ENCODE data around the gene ZCCHC8.
A peak's percentile ranks its signal among the peaks of the same experiment; 100 is the strongest.

Gene ZCCHC8

GRCh38 chr12:122528992-122529391 is 28.3 kb upstream of the ZCCHC8 start:
- no peak for TF ChIP-seq ZFX (IDR thresholded peaks at IDR 0.05; ENCODE audit: borderline replicate concordance)
- TF ChIP-seq, protein P1, sequence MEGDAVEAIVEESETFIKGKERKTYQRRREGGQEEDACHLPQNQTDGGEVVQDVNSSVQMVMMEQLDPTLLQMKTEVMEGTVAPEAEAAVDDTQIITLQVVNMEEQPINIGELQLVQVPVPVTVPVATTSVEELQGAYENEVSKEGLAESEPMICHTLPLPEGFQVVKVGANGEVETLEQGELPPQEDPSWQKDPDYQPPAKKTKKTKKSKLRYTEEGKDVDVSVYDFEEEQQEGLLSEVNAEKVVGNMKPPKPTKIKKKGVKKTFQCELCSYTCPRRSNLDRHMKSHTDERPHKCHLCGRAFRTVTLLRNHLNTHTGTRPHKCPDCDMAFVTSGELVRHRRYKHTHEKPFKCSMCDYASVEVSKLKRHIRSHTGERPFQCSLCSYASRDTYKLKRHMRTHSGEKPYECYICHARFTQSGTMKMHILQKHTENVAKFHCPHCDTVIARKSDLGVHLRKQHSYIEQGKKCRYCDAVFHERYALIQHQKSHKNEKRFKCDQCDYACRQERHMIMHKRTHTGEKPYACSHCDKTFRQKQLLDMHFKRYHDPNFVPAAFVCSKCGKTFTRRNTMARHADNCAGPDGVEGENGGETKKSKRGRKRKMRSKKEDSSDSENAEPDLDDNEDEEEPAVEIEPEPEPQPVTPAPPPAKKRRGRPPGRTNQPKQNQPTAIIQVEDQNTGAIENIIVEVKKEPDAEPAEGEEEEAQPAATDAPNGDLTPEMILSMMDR (IDR thresholded peaks at IDR 0.05): no peak
- H3K27ac ChIP-seq: no peak overlapping the region

GRCh38 chr12:122528582-122528981 is 27.9 kb upstream of the ZCCHC8 start:
- H3K27ac ChIP-seq: peak overlapping the region; percentile 95; the same call in 1 of the 2 replicates
- TF ChIP-seq, protein P1 (IDR thresholded peaks at IDR 0.05): no peak
- no peak for TF ChIP-seq ZFX (IDR thresholded peaks at IDR 0.05; ENCODE audit: borderline replicate concordance)

DNA sequence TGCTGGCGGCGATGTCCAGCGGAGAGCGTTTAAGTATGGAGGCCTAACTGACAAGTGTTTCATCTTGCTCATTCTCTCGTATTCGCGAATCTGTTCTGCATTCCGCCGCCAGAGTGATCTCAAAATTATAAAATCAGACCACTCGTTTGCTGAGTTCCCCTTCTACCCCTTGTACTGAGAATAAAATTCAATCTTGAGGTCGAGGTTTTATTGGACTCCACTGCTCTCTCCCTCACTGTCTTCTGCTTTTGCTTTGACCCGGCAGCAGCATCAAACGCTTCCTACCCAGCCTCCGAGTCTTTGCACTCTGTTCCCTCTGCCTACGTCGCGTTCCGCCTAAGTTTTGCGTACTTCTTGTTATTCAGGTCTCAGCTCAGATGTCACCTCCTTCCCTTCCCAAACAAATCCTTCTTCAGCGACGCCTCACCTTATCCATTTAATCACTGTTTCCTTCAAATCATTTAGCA is 26.8 kb upstream of the ZCCHC8 start:
- H3K27ac ChIP-seq: peak overlapping the region; percentile 95
- TF ChIP-seq, protein P1 (IDR thresholded peaks at IDR 0.05): no peak
- TF ChIP-seq ZFX (IDR thresholded peaks at IDR 0.05; ENCODE audit: borderline replicate concordance): no peak

DNA sequence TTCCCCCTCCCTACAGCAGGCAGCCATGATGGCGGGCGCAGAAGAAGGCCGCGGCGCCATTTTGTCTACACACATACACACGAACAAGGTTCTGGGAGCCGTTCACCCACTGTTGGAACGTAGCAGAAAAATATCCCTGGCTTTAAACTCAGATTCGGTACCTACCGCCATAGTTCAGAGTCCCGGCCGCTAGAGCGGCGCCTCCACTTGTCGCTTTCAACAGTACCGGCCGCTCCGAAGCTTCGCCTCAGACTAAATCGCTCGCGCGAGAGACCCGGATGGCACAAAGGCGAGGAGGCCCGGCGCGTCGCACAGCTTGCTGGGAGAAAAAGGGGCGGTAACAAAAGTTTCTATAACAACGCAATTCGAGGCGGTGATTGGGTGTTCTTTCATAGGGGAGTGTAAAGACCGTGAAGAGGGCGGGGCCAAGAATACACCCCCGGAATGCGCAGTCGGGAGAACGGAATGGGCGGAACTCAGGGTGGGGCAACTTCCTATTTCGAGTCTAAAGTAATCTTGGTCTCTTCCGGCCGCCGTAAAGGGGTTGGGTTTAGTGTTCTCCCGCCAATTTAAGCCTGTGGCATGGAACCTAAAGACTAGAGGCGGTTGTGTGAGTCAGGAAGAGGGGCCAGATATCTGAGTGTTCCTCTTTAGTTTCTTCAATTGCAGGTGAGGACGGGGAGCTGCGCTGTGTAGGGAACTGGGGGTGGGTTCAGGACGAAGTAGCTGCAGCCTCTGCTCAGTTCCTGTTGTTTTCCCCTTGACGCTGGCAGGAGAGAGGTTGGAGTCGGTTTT is 26.1 kb upstream of the ZCCHC8 start, which contains the start of the genes KNTC1 and RSRC2:
TSS of gene KNTC1 (plus strand) at position 567 of the 795 bp plus-strand sequence. CDS start 2,815 bp downstream, outside the sequence.
TSS of gene RSRC2 (minus strand) at position 254 of the 795 bp plus-strand sequence. CDS start at position 171, 83 bp downstream.
- peak within 1 kb of the TSS; percentile 95 for H3K27ac ChIP-seq
- TF ChIP-seq, protein P1 (IDR thresholded peaks at IDR 0.05): no peak
- TF ChIP-seq ZFX (IDR thresholded peaks at IDR 0.05; ENCODE audit: borderline replicate concordance): no peak

DNA sequence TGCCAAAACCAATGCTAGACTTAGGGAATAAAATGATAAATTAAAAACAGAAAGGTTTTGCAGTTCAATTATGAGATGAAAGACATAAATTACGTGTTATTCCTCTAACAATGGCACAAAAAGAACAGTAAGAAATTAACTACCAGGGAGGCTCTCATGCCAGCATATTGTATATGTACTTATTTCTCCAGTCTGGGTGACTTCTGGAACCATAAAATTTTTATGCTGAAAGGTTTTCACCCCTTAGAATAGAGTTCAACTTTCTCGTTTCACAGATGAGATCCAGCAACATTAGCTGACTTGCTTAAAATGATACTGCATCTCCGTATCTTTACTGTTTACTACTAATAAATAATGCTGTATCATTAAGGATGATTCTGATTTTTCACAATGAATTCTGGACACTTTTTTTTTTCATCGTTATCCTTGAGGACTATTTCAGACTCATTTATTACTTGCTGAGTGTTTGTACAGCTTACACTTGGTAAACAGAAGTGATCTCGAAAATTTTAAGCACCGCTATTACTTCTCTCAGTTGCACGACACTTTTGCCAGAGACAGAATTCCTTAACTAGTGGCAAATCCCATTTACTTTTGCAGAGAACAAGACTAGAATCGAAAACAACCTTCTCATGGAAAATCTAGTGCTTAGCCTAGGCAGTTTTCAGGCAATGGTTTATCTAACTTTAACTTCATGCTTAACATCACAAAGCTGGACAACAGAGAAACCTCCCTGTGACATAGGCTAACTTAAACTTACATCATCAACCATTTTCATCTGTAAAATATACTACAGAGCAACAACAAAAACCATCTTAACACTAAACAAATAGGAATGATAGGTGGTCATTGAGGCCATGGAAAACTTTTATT is 23.4 kb upstream of the ZCCHC8 start:
- TF ChIP-seq, protein P1 (IDR thresholded peaks at IDR 0.05): no peak
- no peak for TF ChIP-seq ZFX (IDR thresholded peaks at IDR 0.05; ENCODE audit: borderline replicate concordance)

GRCh38 chr12:122523280-122523679 is 22.5 kb upstream of the ZCCHC8 start:
- TF ChIP-seq, protein P1 (IDR thresholded peaks at IDR 0.05): no peak
- no peak for TF ChIP-seq ZFX (IDR thresholded peaks at IDR 0.05; ENCODE audit: borderline replicate concordance)
- peak overlapping the region; percentile 95 for H3K27ac ChIP-seq

More for the DNA sequence above, 23.4 kb upstream of the ZCCHC8 start:
- peak overlapping the region; percentile 95 for H3K27ac ChIP-seq
